ENCODE measurements around the gene SLC27A3.

GRCh38 chr1:153778051-153778823, 3.0 kb downstream of the SLC27A3 start:
- TF ChIP-seq CTCF (IDR thresholded peaks at IDR 0.05): no peak
- no peak for TF ChIP-seq POLR2A (IDR thresholded peaks at IDR 0.05)

Measured in esophagus squamous epithelium (tissue), 4 donors.